ENCODE measurements around the gene WWOX. TPM values are rescaled to one million over a fixed set of nuclear protein-coding genes. Genes with fewer than 3 reads are reported as not detected.
"Not testable (repeated sequence)": the region's sequence is repeated elsewhere in the genome, so short reads cannot be mapped to it uniquely, and the experiment has no call there.

WWOX gene
- 12.6 and 28.2 TPM in 2 replicates for total RNA-seq (ENCODE audit: low replicate concordance)
- long read RNA-seq, partial matches to known transcripts: 1 of 15 reads
- long read RNA-seq, other reads (novel, unspliced or antisense): 7 of 15 reads

DNA sequence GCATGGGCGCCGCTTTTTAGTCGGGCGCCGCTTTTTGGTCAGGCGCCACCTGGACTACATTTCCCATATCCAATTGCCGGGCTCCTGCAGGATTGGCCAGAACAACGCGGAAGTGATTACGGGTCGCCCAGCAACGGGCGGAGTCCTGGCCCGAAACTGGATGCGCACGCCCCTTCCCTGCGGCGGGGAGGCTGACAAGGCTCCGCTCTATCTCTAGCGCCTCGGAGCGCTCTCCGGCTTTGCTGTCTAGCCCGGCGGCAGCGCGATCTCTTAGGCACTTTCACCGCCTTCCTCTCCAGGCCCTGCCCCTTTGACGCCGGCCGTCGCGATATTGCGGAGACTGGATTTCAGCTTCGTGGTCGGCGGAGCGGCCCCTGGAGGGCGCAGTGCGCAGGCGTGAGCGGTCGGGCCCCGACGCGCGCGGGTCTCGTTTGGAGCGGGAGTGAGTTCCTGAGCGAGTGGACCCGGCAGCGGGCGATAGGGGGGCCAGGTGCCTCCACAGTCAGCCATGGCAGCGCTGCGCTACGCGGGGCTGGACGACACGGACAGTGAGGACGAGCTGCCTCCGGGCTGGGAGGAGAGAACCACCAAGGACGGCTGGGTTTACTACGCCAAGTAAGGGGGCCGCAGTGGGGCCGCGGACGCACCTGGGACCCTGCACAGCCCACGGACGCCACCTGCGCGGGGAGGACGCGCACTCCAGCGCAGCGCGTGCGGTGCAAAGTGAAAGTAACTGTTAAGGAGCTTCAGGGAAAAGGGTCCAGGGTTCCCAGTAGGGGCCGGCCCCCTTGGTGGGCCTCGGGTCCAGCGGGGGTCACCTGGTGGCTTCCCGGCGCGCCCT, at the start of gene WWOX:
Gene WWOX (plus strand): TSS at position 384 of the 841 bp plus-strand sequence.
- Mint-ChIP-seq H3K9me3 (no peaks in the 10 kb centered on the region), H3K36me3 (no peaks in the 10 kb centered on the region), H3K4me3 (peak within 1 kb of the TSS; percentile 89), H3K27me3 (no peaks in the 10 kb centered on the region), H3K4me1 (ENCODE audit: unreplicated experiment) (peaks cover 18% of the 10 kb centered on the region), H3K27ac (peak within 1 kb of the TSS; percentile 85)
- DNase-seq (ENCODE audit: extremely low spot score, unreplicated experiment): peak; percentile 98
- TF ChIP-seq, protein P1, sequence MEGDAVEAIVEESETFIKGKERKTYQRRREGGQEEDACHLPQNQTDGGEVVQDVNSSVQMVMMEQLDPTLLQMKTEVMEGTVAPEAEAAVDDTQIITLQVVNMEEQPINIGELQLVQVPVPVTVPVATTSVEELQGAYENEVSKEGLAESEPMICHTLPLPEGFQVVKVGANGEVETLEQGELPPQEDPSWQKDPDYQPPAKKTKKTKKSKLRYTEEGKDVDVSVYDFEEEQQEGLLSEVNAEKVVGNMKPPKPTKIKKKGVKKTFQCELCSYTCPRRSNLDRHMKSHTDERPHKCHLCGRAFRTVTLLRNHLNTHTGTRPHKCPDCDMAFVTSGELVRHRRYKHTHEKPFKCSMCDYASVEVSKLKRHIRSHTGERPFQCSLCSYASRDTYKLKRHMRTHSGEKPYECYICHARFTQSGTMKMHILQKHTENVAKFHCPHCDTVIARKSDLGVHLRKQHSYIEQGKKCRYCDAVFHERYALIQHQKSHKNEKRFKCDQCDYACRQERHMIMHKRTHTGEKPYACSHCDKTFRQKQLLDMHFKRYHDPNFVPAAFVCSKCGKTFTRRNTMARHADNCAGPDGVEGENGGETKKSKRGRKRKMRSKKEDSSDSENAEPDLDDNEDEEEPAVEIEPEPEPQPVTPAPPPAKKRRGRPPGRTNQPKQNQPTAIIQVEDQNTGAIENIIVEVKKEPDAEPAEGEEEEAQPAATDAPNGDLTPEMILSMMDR (conservative IDR thresholded peaks at IDR 0.05): peak; percentile 96

DNA sequence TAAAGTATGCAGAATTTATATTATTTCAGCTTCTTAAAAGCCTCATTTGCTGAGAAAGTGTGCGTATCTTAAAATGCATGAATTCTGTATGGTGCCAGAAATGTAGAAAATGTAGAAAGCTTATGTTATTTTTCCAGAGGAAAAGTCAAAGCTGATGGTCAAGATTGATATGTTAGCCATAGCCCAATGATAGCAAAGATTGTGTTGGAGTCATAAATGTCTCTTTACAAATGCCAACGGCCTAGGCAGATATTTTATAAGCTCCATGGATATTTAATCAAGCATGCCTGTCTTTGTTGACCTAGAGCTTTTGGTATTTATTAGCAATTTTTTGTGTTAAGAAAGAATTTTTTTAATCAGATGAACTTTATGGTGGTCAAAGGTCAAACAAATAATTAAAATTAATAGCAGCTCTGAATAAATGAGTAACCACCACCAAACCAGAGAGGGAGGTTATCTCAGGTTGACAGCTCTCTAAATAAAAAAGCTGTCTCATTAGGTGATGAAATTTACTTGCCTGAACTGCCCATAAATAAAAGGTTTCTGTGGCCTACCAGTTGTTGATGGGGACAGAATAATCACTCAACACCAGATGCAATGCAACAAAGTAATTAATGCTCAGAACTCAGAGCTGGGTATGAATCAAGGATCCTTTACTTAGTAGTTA, 48.6 kb upstream of the WWOX start:
- TF ChIP-seq, protein P1 (conservative IDR thresholded peaks at IDR 0.05): no peak
- Mint-ChIP-seq H3K4me1 (ENCODE audit: unreplicated experiment) (no peaks in the 10 kb centered on the region), H3K36me3 (no peaks in the 10 kb centered on the region), H3K4me3 (no peak overlapping the region), H3K9me3 (no peaks in the 10 kb centered on the region), H3K27me3 (peaks cover 35% of the 10 kb centered on the region), H3K27ac (no peak overlapping the region)
- DNase-seq (ENCODE audit: extremely low spot score, unreplicated experiment): no peak

DNA sequence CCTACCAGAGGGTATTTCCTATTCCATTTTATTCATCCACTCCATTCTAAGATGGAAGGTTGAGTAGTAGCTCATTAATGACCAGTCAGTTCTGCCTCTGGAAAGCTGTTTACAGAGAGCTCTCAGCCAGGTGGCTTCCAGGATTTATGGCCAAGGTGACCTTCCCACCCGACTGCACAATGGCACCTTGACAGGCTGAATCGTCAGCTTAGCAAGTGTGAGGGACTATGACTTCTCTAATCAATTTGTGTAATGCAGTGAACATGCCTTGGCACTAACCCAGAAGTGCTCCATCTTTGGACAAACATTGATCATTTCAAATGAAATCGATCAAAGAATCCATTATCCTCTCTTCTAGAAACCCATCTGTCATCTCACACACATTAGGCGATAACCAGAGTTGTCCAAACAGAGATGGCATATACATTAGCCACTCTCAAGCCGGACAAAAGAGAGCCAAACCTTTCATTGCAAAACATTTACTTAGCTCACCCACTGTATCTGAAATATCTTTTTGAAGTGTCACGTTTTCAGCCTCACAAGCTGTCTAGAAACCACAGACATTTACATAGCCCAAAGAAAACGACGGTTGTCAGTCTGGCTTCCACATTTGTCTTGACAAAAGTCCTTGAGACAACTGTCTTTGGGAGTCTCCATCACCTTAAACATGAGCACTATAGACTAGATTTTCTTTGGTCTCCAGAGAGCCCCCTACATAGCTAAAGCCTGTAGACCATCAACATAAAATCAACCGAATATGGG, 41.5 kb upstream of the WWOX start:
- H3K27ac Mint-ChIP-seq: no peak overlapping the region
- TF ChIP-seq, protein P1 (conservative IDR thresholded peaks at IDR 0.05): no peak
- H3K9me3 Mint-ChIP-seq: no peaks in the 10 kb centered on the region
- peaks cover 24% of the 10 kb centered on the region for H3K27me3 Mint-ChIP-seq
- H3K4me3 Mint-ChIP-seq: no peak overlapping the region
- H3K4me1 Mint-ChIP-seq (ENCODE audit: unreplicated experiment): no peaks in the 10 kb centered on the region
- no peak for DNase-seq (ENCODE audit: extremely low spot score, unreplicated experiment)
- no peaks in the 10 kb centered on the region for H3K36me3 Mint-ChIP-seq

DNA sequence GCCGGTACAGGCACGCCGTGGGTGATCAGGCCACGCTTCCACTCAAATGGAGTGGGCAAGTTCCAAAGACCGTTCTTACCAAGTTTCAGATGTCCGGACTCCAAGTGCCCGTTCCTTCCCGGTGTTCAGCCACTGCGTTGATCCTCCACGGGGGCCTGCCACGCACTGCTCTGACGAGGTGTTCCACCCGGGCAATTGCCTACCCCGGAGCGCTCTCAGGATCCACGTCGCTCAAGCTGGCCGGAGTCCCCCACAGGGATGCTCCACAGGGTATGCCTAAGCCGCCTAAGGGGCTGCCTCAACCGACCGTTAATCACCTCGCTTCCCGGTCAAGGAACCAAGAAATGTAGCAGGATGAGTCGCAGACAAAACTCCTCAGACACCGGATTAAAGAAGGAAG, 39.6 kb upstream of the WWOX start:
- not testable (repeated sequence) for H3K36me3 Mint-ChIP-seq; H3K9me3 Mint-ChIP-seq; DNase-seq (ENCODE audit: extremely low spot score, unreplicated experiment); H3K4me1 Mint-ChIP-seq (ENCODE audit: unreplicated experiment); H3K27ac Mint-ChIP-seq; H3K4me3 Mint-ChIP-seq
- peaks cover 20% of the 10 kb centered on the region for H3K27me3 Mint-ChIP-seq

DNA sequence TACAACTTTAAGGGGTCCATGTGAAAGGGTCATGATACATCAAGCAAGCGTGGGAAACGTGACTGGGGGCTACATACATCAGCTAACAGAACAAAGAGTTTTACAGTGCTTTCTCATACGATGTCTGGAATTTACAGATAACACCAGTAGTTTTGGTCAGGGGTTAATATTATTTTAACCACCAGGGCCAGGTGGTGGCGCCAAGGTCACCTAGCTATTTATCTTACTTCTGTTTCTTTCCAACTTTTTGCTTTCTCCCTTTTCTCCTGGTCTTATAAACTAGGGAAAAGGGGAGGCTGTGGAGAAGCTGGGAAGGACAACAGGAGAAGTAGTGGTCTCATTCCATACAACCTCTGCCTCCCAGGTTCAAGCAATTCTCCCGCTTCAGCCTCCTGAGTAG, 39.2 kb upstream of the WWOX start:
- H3K27me3 Mint-ChIP-seq: peaks cover 22% of the 10 kb centered on the region
- H3K36me3 Mint-ChIP-seq: no peaks in the 10 kb centered on the region
- DNase-seq (ENCODE audit: extremely low spot score, unreplicated experiment): no peak
- H3K27ac Mint-ChIP-seq: no peak overlapping the region
- no peak overlapping the region for H3K4me3 Mint-ChIP-seq
- TF ChIP-seq, protein P1 (conservative IDR thresholded peaks at IDR 0.05): no peak
- no peaks in the 10 kb centered on the region for H3K9me3 Mint-ChIP-seq
- no peaks in the 10 kb centered on the region for H3K4me1 Mint-ChIP-seq (ENCODE audit: unreplicated experiment)
